ENCODE measurements around the gene MTHFSD.

The MTHFSD gene

DNA sequence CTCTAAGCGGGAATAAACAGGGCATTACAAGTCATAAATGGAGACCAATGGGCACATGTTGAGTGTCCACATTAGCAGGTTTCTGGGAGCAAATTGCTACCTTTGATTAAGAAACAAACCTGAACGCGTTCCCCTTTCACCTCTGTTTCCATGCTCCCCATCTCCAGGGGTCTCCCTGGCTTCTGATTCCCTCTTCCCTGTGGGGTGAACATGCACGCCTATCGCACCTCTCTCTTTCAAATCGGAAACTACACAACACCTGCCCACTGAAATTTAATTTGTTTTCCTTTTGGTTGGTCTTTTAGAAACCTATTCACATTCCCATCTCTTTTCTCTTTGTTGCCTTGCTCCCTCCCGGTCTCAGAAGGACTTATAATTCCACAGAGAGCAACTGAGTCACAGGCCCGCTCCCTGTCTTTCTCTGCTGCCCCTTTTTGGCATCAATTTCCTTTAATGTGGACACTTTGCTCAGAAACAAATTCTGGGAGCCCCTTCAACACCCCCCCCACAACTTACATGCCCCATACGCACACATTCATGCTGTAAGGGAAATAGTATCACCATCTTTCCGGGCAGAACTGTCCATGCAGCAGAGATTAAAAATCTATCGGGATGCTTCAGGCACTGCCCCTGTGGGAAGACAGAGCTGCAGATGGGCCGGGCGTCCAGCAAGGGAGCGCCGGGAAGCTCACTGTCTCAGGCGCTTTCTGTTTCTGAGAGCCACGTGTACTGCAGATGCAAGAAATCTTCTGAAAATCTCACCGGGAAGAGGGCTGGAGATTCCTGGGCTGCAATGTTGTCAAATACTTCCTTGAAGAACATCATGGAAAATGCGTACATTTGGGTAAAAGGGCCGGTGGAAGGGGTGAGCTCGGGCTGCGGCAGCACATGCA, 51.9 kb downstream of the MTHFSD start:
- no peak for DNase-seq (ENCODE audit: low spot score)

DNA sequence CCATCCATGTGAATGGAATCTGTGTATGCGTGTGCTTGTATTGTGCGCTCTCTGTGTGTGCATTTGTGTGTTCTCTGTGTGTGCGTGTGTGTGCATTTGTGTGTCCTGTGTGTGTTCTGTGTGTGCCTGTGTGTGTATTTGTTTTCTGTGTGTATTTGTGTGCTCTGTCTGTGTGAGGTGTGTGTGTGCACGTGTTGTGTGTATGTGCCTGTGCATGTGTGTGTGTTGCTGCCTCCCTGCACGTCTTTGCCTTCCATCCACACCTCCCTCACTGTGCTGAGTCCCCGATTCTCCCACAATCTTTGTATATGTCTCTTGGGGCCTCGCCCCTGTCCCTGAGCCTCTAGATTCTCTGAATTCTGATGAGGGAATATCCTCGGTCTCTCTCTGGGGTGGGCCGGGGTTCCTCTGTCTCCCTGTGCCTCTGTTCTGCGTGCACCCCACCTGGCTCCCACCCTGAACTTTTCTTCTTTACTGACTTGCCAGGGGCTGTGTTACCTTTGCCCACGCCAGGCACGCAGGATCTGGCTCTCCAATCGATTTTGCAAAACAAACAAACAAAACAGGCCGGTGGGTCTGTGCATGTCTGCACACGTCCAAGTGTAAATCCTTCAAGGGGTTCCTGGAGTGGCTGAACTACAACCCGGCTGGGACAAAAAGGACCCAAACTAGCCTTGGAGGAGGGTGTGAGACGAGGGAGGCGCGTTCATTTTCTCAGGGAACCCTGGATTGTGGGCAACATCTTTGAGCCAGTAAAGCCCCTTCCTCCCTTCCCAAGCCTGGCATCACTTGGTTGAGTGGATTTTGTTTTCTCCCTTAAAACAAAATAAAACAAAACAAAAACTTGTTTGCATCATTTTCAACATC, 52.8 kb downstream of the MTHFSD start:
- DNase-seq (ENCODE audit: low spot score), result no peak

DNA sequence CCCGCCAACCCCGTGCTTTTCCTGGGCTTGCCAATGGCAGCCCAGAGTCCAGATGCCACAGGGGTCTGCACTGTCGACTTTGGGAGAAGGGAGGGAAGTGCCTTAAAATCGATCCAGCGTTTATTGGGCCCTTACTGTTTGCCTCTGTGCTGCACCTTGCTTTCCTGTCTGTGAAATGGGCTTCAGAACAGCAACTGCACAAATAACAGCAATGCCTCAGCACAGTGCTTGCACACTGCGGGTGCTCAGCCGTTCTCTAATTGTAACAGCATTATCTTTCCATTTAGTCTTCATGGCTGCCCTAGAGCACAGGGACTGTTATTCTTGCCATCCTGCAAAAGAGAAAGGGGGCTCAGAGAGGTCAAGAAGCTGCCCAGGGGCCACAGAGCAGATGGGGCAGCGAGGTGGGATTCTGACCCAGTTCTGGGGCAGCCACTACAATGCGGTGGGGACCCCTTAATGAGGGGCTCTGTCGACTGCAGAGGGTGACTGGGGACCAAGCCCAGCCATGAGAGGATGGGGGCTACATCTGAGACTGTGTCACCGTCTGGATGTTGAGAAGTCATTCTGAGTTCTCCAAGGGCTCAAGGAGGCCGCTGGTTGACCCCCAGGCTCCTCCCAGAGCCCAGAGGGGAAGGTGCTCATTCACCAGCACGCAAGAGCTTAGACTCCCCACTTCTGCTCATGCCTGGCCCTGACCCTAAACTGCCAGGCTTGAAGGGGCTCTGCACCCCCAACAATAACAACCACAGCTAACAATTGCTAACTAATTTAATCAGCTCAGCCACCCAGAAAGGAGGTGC, 54.1 kb downstream of the MTHFSD start:
- no peak for DNase-seq (ENCODE audit: low spot score)

DNA sequence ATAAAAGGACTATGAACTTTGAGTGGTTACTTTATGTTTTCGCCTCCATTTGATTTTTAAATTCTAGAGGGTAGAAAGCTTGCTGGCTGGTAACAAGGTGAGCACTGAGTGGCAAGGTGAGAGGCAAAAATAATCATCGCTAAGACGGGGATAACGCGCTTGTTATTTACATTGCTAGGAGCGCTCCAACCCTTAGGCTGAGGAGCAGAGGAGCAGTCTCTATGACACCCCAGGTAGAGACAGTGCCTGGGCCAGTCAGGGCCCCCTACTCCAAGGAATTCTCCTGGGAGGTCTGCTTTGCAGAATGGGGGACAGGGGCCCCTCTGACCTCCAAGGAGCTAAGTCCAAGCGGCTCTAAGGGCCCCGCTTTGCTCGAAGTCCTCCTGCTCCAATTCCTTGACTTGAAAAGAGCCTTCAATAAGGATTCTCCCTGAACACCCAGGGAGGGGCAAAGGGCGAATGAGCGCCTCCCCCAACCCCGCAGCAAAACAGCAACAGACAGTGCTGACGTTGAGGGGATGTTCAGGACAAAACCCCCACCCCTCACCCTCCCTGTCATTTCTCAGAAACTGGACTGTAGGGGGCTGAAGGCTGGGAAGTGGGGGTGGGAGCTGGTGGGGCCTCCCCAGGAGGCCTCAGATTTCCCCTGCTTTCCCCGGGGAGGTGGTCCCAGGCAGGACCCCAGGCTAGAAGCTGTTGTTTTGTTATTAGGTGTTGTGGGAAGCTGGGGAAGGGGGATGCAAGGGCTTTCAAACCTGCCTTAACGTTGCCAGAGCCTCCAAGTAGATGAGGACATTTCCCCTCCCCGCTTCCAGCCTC, 54.9 kb downstream of the MTHFSD start:
- DNase-seq (ENCODE audit: low spot score), result no peak

DNA sequence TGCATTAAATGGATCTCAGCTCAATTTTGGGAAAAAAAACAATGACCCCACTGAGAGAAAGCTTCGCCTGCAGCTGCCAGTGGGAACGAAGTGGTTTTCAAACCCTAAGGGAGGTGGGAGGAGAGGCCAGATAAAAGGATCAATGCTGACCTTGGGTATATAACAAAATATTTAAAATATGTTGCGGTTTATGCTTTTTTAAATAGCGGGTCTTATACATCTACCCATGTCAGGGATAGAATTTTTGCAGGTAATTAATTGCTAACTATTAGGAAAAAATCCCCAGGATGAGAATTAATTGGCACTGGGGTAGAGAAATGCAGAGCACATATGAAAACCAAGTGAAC, 55.6 kb downstream of the MTHFSD start:
- no peak for DNase-seq (ENCODE audit: low spot score)

DNA sequence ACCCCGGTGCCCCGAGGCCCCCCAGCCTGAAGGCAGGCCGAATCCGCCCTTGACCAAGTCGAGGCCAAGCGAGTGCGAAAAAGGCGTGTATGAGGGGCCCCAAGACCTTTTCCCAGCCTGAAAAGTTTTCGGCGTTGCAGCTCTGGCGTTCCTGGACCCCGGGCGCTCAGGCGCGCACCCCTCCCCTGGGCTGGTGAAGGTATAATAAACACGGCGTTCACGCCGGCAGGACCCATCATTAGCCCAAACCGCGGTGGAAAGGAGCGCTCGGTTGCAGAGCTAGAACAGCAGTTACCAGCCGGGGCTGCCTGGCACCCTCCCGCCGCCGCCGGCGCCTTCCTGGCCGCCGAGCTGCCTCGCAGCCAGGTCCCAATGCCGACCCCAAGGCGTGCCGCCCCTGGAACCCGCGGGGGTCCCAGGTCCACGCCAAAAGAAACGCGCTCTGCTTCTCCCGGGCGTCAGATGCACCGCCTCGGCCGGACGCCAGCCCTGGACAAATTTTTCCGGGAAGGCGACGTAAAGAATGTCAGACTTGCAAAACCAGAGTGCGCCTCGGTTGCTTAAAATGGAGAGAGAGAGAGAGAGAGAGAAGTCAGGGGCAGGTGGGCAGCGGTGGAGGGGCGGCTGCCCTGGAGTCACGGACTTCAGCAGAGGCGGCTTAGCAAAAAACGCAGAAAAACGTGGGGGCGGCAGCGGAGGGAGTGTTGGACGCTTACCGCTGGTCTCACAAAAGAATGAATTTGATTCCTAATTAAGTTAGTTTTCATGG, 56.2 kb downstream of the MTHFSD start:
- no peak for DNase-seq (ENCODE audit: low spot score)

DNA sequence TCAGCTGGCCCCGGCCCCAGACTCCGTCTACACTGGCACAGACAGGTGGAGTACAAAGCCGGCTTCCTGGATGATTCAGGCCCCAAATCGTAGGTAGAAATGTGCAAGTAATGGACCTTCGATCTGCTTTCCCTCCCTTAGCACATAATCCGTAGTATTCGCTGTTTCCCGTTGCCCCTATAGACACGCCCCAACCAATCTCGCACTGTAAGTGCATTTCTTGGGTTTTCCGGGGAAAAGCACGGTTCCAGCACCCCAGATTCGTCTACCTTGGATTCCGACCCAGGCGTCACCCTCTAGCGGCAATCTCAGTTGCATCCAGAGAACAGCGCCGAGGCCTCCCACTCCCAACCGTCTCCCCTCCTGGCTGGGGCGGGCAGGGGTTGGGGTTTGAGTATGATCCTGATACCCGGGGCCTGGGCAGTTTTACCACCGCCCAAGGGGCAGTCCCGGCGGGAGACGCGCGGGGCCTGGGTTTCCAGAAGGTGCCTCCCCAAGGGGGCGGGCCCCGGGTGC, 56.8 kb downstream of the MTHFSD start:
- no peak for DNase-seq (ENCODE audit: low spot score)

DNA sequence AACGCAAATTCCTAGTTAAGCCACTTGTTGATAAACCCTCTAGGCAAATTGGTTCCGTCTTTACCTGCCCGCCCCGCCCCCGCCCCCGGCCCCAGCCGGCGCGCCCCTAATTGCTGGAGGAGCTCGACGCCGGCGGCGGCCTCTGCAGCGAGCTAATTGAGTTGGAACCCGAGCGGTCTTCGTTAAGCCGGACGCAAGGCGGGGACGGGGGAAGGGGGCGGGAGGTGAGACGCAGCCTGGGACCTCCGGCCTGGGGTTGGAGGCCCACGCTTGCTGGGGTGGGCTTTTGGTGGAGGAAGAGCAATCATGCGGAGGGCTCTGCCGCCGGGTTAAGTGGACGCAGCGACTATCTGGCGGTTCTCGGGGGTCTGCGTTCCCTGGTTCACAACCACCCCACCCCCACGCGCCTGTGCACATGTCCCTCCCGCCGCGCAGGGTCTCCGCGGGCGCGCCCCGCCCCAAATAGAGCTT, 57.4 kb downstream of the MTHFSD start:
- DNase-seq (ENCODE audit: low spot score), result no peak

DNA sequence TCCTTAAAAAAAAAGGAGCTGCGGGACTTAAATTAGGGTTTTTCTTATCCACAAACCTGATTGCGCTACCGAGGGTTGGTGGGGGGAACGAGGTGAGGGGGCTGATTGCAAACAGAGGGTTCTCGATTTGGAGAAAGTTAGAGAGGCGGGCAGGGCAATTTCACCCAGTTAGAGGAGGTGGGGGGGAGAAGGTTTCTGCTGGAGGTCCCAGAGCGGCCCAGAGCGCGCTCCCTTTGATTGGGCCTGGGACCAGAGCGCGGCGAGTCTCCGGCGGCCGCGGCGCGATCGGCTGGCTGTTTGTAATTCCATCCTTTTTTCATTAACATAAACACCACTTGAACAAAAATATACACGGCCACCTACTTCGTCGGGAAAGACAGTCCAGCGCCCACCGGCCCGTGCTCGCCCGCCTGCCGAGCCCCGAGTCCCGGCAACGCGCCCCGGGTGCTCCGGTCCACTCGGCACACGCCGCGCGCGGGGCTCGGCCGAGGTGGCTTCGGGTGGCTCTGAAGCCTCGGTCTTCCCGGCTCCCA, 58.0 kb downstream of the MTHFSD start:
- no peak for DNase-seq (ENCODE audit: low spot score)

DNA sequence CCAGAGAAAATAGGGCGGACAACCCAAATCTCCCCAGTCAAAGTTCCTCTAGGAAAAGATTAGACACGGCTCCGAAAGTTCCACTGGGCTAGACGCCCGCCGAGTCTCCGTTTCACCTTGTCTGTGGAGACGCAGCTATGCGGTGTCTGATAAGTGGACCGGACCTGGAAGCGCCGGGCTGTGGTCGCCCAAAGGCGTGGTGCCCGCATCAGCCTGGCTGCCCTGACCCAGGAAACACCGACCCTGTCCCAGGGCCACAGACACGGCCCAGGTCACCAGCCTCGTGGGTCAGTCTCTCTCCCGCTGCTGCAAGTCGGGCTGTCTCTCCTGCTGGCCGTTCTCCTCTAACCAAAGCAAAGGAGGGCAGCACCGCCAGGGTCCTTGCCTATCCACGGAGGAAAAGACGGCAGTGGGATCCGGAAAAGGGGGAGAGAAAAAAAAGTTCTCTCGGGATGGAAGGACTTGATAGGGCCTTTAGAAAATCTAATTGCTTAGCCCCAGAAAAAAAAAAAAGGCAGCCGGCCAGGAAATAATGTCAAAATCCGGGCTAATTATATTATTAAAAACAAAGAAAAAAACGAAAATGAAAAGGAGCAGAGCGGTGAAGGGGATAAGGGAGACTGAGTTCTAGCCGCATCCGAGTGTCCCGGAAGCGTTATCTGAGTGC, 58.6 kb downstream of the MTHFSD start:
- DNase-seq (ENCODE audit: low spot score), result no peak

DNA sequence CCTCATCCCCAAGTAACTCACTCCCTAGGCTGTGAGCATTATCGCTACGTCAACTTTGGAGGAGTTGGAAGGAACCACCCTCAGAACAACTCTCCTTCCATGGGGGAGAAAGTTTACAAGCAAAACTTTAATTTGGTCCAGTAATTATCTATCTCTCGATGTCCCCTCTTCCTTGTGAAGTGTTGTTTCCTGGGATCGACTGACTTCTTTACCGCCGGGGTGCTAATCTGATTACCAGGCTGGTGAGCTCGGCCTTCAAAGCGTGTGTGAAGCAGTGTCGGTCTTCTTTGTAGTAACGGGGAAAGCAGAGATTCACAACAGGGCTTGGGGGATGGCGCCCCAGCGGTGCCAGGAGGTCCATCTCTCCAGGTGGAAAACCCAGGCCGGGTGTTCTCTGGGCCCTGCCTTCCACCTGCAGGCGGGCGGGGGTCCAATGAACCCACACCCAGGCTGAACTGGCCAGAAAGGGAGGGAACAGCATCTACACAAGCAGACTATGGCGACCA, 59.2 kb downstream of the MTHFSD start:
- DNase-seq (ENCODE audit: low spot score), result no peak

DNA sequence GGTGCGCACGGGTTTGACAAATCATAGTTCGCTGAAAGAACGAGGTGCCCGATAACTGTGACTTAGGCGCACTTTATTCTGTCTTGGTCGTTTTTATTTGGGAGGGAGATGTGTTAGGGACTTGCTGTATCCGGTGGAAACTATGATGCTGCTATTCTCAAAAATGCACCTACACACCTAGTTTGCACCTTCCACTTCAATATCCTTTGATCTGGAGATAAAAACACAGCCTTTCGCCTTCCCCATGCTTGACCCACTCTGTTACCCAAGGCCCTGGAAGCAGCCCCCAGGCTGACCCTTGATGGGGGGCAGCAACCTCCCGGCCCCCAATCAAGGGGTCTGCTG, 59.7 kb downstream of the MTHFSD start:
- no peak for DNase-seq (ENCODE audit: low spot score)

DNA sequence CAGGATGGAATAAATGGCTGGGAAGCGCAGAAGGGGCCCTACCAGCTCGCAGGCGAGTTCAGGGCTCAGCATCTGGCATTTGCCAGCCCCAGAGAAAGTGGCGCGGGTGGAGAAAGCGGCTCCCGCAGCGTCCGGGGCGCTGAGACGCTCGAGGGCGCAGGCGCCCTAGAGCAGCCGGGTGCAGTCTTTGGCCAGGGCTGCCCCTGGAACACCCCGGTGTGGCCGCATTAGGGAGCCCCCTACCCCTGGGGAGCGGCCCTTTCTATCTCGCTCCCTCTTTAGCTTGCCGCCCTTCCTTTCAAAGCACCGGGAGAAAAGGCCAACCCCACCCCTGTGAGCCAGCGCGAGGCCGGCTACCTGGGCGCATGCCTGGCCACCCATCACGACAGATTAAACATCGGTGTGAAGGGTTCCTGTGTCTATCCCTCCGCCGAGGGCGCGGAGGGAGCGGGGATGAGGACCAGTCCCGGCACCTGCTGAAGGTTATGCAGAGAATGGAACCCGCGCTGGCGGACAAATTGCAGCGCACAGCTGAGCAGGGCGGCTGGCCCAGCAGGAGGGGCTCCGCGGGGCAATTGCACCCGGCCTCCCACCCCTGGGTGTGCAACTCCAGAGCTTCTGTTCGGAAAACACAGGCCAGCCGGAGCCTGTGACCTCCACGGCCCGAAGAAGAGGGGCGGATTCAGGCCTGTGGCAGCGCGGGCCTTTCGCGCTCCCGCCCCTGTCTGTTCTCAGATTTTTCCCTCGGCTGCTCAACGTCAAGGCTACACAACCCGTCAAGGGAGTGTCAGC, 60.3 kb downstream of the MTHFSD start:
- no peak for DNase-seq (ENCODE audit: low spot score)

DNA sequence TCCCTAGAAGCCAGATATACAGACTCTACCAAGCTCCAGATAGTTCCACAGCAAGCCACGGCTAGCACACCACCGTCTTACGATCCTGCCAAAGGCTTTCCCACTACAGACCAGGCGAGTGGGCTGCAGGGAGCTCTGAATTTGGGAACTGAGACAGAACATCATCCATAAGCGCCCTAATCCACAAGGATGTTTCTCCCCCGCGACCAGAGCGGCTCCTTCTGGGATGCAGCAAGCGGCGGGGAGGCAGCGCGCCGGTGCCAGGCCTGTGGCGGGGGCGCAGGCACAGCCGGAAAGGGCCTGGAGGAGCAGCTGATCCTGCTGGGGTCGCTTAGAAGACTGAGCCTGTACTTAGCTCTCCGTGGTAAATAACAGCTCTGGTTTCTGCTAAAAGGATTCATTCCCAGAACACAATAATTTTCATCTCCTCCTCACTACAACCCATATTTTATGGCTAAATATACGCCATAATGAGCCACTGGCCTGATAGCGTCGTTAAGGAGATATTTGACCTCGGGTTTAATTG, 60.9 kb downstream of the MTHFSD start:
- DNase-seq (ENCODE audit: low spot score), result no peak

DNA sequence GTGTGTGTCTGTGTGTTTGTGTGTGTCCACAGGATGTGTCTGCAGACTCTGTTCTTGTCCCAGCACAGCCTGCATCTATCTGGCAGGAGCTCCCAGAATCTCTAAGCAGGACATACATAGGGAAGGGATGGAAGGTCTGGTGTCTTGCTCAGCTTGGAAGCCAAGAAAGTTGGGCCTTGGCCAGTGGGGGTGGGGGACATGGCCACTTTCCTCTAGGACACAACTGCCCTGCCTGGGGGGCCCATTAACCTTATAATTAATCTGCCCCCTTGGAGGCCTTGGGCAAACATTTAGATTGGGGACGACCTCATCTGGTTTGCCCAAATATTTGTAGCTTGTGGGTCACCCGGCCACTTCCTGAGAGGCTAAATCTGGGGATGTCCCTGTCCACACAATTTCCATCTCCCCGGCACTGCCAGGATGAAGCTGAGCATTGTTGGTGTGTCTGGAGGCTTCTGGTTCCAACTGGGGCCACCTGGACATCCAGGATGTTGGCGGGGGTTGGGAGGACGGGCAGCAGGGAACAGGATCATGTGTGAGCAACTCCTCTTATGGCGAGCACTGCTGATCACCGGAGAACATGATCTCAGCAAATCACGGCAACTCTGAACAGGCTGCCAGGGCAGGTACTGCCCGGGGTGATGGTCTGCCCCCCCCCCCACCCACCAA, 61.9 kb downstream of the MTHFSD start:
- no peak for DNase-seq (ENCODE audit: low spot score)

DNA sequence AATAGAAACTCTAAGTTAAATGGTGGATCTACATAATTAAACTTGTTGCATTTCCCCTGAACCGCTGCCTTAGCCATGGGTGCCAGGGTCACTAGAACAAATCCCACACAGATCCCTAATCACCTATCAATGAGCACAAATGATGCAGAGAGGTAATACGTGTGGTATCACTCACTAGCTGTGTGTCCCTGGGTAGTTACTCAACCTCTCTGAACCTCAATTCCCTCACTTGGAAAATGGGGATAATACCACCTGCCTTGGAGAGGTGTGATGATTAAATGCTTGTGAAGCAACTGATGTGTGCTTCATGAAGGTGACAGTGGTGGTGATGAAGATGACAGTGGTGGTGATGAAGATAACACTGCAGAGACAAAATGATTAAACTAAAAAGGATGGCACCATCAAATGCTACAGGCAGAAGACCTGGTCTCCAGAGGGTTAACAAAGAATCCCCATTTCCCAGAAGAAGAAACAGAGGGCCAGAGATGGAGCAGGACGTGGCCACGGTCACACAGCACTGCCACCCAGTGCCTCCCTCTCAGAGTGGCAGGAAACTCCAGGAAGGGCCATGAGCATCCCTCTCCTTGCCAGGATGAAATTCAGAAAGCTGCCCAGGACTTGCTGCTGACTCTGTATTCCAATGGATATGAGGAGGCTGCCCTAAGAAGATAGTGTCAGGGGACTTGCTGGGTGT, 62.6 kb downstream of the MTHFSD start:
- no peak for DNase-seq (ENCODE audit: low spot score)

DNA sequence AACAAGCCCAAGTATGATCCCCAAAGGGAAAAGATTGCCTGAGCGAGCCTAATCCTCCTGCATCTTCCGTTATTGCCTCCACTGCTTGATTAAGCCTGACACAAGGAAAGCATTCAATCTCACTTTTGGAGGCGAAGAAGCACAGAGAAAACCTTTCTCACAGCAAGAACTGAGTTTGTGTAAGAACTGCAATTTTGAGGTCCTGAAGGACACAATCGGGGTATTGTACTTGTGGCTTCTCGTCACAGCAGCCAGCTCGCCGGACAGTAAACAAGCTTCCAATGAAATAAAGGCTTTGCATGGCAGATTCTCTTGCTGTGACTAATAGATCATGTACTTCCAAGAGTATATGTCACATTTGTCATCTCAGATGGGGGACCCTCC, 63.4 kb downstream of the MTHFSD start:
- no peak for DNase-seq (ENCODE audit: low spot score)

All from kidney capillary endothelial cell (primary cell).